Measurements from ENCODE around the gene RUSF1. TPM values are rescaled to one million over a fixed set of nuclear protein-coding genes. Genes with fewer than 3 reads are reported as not detected.

RUSF1 gene
- total RNA-seq, result 48.9 and 65.9 TPM in 2 replicates

GRCh38 chr16:31507929-31508705 lies at the start of gene RUSF1:
RUSF1 (minus strand) TSS chr16:31508391; CDS start chr16:31508373, 18 bp downstream.

GRCh38 chr16:31527734-31528274 lies 19.6 kb upstream of the RUSF1 start, which contains the start of gene AHSP:
AHSP (plus strand) TSS chr16:31527900; CDS start chr16:31528140, 240 bp downstream.

GRCh38 chr16:31483081-31483480 lies 25.1 kb downstream of the RUSF1 start, which contains the start of gene SLC5A2:
SLC5A2 (plus strand) TSS chr16:31483123; CDS start chr16:31483137, 14 bp downstream.

DNA sequence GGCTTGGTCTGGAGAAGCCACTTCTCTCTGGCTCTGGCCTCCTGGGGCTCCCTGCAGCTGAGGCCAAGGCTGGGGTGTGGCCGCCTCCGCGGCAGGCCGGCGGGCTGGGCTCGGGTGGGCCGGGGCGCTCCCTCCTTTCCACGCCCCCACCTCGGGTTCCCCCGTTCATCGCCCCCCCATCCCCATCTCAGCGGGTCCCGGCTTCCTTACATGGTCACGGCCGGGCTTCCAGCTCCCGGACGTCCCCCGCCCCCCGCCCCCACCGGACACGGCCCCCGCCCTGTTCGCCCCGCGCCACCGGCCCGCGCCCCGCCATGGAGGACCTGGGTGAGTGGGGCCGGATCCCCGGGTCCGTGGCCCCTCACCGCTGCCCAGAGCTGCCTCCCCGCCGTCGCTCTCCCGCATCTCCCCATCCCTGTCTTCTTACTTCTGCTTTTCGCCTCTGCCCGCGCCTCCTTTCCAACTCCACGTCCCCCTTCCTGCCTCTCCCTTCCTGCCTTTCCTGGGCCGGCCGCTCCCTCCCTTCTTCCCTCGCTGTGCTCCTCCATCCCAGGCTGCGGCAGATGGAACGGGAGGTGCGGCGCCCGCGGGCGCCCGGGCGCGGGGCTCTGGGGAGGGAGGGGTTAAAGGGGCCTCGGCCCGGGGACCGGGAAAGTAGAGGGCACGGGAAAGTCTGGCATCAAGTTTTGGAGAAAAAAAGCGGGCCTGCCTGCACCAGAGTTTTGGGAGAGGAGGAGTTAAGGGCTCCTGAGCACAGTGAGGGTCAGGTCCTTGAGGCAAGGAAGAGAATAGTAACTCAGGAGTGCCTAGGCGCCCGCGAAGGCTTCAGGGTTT lies 36.1 kb downstream of the RUSF1 start, which contains the start of gene TGFB1I1:
Gene TGFB1I1 (plus strand): TSS at position 278 of the 834 bp plus-strand sequence. CDS start 37 bp downstream, at position 315.

GRCh38 chr16:31458844-31459686 lies 49.1 kb downstream of the RUSF1 start, which contains the start of gene ARMC5:
ARMC5 (plus strand) TSS chr16:31459501; CDS start chr16:31459525, 24 bp downstream.

Other genes with a start within 250 kb of the RUSF1 start
- gene ITGAM, start 248.4 kb downstream of the RUSF1 start, total RNA-seq, result not detected in 2 replicates
- not detected in 2 replicates for gene ITGAX, start 153.2 kb downstream of the RUSF1 start, total RNA-seq
- gene ITGAD, start 115.1 kb downstream of the RUSF1 start, total RNA-seq, result not detected in 2 replicates
- gene COX6A2, start 80.0 kb downstream of the RUSF1 start, total RNA-seq, result not detected in 2 replicates
- gene ZNF843, start 65.6 kb downstream of the RUSF1 start, total RNA-seq, result 0.65 TPM in 1 of 2 replicates, not detected in the other
- 13.2 and 15.1 TPM in 2 replicates for gene ARMC5, start 48.9 kb downstream of the RUSF1 start, total RNA-seq
- 72.3 and 119 TPM in 2 replicates for gene TGFB1I1, start 36.2 kb downstream of the RUSF1 start, total RNA-seq
- not detected in 2 replicates for gene SLC5A2, start 25.3 kb downstream of the RUSF1 start, total RNA-seq
- gene AHSP, start 19.5 kb upstream of the RUSF1 start, total RNA-seq, result not detected in 2 replicates